IMR-90 (cell line): ENCODE results near the gene RASL10B.

Source experiments
- BHLHE40 ChIP-seq: fragments of 150-350 bp; IDR thresholded peaks from 2 replicates; pipeline ENCODE4 v1.6.1; 2016; ENCODE audit warnings: mild to moderate bottlenecking, low read depth, low read length
- CEBPB ChIP-seq: IDR thresholded peaks from 2 replicates; pipeline ENCODE4 v1.6.1; 2012; ENCODE audit warnings: low read depth, low read length, improper control_type of control experiment
- CHD1 ChIP-seq: IDR thresholded peaks from 2 replicates; pipeline ENCODE4 v1.6.1; 2012; ENCODE audit warnings: low read depth, low read length, improper control_type of control experiment
- FOS ChIP-seq: fragments of 150-350 bp; IDR thresholded peaks from 2 replicates; pipeline ENCODE4 v1.6.1; 2016; ENCODE audit warnings: low read depth, low read length
- NFE2L2 ChIP-seq: fragments of 150-350 bp; IDR thresholded peaks from 2 replicates; pipeline ENCODE4 v1.6.1; 2016; ENCODE audit warnings: low read depth, mild to moderate bottlenecking, low read length
- POLR2A ChIP-seq: IDR thresholded peaks from 2 replicates; pipeline ENCODE4 v1.6.1; 2012; ENCODE audit warnings: mild to moderate bottlenecking, low read depth, low read length
- RAD21 ChIP-seq: IDR thresholded peaks from 2 replicates; pipeline ENCODE4 v1.6.1; 2012; ENCODE audit warnings: low read length, improper control_type of control experiment
- RCOR1 ChIP-seq: IDR thresholded peaks from 2 replicates; pipeline ENCODE4 v1.6.1; 2012; ENCODE audit warnings: mild to moderate bottlenecking, low read length, improper control_type of control experiment; ENCODE audit not compliant: insufficient replicate concordance
- SMC3 ChIP-seq: fragments of 150-350 bp; IDR thresholded peaks from 2 replicates; pipeline ENCODE4 v1.6.1; 2016; ENCODE audit warnings: low read depth, mild to moderate bottlenecking, antibody characterized with exemption, low read length, moderate library complexity
- TF ChIP-seq, protein P1 (sequence below): conservative IDR thresholded peaks from 2 replicates; pipeline ENCODE4 v1.5.1; 2012; ENCODE audit warnings: mild to moderate bottlenecking, low read depth, low read length, improper control_type of control experiment
- TF ChIP-seq, protein P2 (sequence below): fragments of 150-350 bp; IDR thresholded peaks from 2 replicates; pipeline ENCODE4 v1.6.1; 2016; ENCODE audit warnings: low read depth, mild to moderate bottlenecking, low read length, moderate library complexity, borderline replicate concordance
- TF ChIP-seq, protein P3 (sequence below): fragments of 150-350 bp; IDR thresholded peaks from 2 replicates; pipeline ENCODE4 v1.6.1; 2017; ENCODE audit warnings: mild to moderate bottlenecking, antibody characterized with exemption, low read length, low read depth

DNA sequence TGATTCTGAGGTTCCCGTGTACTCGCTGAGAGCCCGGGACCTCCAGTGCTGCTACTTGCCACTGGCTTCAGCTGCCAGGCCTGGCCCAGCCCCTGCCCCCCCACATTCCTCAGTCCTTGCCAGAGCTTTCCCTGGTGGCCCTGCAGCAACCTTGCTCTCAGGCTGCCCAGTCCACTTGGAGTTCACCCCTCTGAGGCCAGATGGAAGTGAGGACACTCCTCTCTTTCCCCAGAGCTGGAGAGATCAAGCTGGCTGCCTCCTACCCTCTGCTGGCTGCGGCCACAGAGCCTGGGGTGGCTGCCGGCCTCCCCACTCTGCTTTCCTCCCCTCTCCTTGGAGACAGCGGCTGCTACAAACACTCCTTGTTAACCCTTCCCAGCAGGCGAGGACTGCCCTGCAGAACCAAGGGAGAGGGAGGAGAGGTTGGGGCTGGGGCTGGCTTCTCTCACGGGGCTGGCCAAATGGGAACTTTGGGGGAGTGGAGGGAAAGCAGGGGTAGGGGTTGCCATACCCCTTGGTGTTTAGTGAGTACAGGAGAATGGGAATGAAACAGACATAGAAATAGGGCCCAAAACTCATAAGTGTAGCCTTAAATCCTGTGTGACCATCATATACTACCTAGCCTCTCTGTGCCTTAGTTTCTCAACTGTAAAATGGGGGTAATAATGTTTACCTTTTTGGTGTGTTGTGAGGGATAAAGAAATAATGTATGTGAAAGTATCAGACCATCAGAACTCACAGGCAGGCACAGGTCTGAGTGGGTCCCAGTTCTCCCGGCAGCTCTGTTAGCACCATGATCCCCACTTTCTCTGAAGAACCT, 21.7 kb downstream of the RASL10B start, which contains the start of gene GAS2L2:
- TF ChIP-seq FOS (no peak), POLR2A (no peak), CHD1 (no peak), RCOR1 (no peak), BHLHE40 (no peak), RAD21 (no peak), SMC3 (no peak), CEBPB (no peak), NFE2L2 (no peak)
- TF ChIP-seq, protein P1, sequence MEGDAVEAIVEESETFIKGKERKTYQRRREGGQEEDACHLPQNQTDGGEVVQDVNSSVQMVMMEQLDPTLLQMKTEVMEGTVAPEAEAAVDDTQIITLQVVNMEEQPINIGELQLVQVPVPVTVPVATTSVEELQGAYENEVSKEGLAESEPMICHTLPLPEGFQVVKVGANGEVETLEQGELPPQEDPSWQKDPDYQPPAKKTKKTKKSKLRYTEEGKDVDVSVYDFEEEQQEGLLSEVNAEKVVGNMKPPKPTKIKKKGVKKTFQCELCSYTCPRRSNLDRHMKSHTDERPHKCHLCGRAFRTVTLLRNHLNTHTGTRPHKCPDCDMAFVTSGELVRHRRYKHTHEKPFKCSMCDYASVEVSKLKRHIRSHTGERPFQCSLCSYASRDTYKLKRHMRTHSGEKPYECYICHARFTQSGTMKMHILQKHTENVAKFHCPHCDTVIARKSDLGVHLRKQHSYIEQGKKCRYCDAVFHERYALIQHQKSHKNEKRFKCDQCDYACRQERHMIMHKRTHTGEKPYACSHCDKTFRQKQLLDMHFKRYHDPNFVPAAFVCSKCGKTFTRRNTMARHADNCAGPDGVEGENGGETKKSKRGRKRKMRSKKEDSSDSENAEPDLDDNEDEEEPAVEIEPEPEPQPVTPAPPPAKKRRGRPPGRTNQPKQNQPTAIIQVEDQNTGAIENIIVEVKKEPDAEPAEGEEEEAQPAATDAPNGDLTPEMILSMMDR, result no peak
- TF ChIP-seq, protein P2, sequence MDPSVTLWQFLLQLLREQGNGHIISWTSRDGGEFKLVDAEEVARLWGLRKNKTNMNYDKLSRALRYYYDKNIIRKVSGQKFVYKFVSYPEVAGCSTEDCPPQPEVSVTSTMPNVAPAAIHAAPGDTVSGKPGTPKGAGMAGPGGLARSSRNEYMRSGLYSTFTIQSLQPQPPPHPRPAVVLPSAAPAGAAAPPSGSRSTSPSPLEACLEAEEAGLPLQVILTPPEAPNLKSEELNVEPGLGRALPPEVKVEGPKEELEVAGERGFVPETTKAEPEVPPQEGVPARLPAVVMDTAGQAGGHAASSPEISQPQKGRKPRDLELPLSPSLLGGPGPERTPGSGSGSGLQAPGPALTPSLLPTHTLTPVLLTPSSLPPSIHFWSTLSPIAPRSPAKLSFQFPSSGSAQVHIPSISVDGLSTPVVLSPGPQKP, result no peak
- TF ChIP-seq, protein P3, sequence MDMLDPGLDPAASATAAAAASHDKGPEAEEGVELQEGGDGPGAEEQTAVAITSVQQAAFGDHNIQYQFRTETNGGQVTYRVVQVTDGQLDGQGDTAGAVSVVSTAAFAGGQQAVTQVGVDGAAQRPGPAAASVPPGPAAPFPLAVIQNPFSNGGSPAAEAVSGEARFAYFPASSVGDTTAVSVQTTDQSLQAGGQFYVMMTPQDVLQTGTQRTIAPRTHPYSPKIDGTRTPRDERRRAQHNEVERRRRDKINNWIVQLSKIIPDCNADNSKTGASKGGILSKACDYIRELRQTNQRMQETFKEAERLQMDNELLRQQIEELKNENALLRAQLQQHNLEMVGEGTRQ, result no peak
